Neural cell (in vitro differentiated cells): ENCODE data around the gene RC3H1. TPM values are rescaled to one million over a fixed set of nuclear protein-coding genes. Genes with fewer than 3 reads are reported as not detected.

Source experiments
- H2AFZ ChIP-seq: fragments of 200-600, 300-800 bp; sonication (generic), shearing (Covaris generic); 2 replicates; pipeline ENCODE4 v1.6.0; 2014; ENCODE audit warnings: low read depth, mild to moderate bottlenecking, antibody characterized with exemption, low read length, moderate library complexity
- H3F3A ChIP-seq: fragments of 200-600 bp; shearing (Covaris generic); 2 replicates; pipeline ENCODE4 v1.6.1; 2016; ENCODE audit warnings: mild to moderate bottlenecking, moderate library complexity, mixed read lengths, antibody characterized with exemption, low read length; ENCODE audit not compliant: insufficient read depth, poor library complexity, severe bottlenecking
- H3K27ac ChIP-seq: fragments of 200-600, 300-800 bp; sonication (generic), shearing (Covaris generic); 2 replicates; pipeline ENCODE4 v1.5.1; 2014; ENCODE audit warnings: mild to moderate bottlenecking, low read length, moderate library complexity
- H3K27me3 ChIP-seq: fragments of 300-800, 200-600 bp; sonication (generic), shearing (Covaris generic); 2 replicates; pipeline ENCODE4 v1.6.0; 2014; ENCODE audit warnings: mild to moderate bottlenecking, low read depth, low read length, moderate library complexity; ENCODE audit not compliant: insufficient read depth
- H3K36me3 ChIP-seq: fragments of 300-800, 200-600 bp; sonication (generic), shearing (Covaris generic); 2 replicates; pipeline ENCODE4 v1.5.1; 2014; ENCODE audit warnings: mild to moderate bottlenecking, antibody characterized with exemption, low read length, moderate library complexity; ENCODE audit not compliant: insufficient read depth
- H3K4me2 ChIP-seq: fragments of 300-800, 200-600 bp; sonication (generic), shearing (Covaris generic); 2 replicates; pipeline ENCODE4 v1.6.0; 2014; ENCODE audit warnings: mild to moderate bottlenecking, low read length
- H3K4me3 ChIP-seq: fragments of 300-800, 200-600 bp; sonication (generic), shearing (Covaris generic); 2 replicates; pipeline ENCODE4 v1.5.1; 2014; ENCODE audit warnings: mild to moderate bottlenecking, low read length, moderate library complexity
- H3K79me2 ChIP-seq: fragments of 200-600 bp; shearing (Covaris generic); replicated peaks from 2 replicates; pipeline ENCODE4 v1.6.0; 2014; ENCODE audit warnings: mild to moderate bottlenecking, low read length, moderate library complexity; ENCODE audit not compliant: insufficient read depth
- H3K9ac ChIP-seq: fragments of 300-800, 200-600 bp; sonication (generic), shearing (Covaris generic); 2 replicates; pipeline ENCODE4 v1.6.1; 2016; ENCODE audit warnings: mild to moderate bottlenecking, low read length, mixed read lengths
- H3K9me2 ChIP-seq: fragments of 200-600 bp; shearing (Covaris generic); 2 replicates; pipeline ENCODE4 v1.6.1; 2016; ENCODE audit warnings: mild to moderate bottlenecking, low read length, mixed read lengths; ENCODE audit not compliant: insufficient read depth
- H3K9me3 ChIP-seq: fragments of 200-600, 300-800 bp; sonication (generic), shearing (Covaris generic); 2 replicates; pipeline ENCODE4 v1.6.1; 2016; ENCODE audit warnings: mild to moderate bottlenecking, mixed run types, low read length, moderate library complexity, mixed read lengths
- H4K20me1 ChIP-seq: fragments of 200-600 bp; shearing (Covaris generic); 2 replicates; pipeline ENCODE4 v1.6.1; 2016; ENCODE audit warnings: mild to moderate bottlenecking, mixed run types; ENCODE audit not compliant: insufficient read depth
- EP300 ChIP-seq: fragments of 450-650 bp; conservative IDR thresholded peaks from 2 replicates; pipeline ENCODE4 v1.6.1; 2014; ENCODE audit warnings: antibody characterized with exemption, mild to moderate bottlenecking, moderate library complexity; ENCODE audit not compliant: poor library complexity, severe bottlenecking
- EZH2 ChIP-seq: fragments of 200-600, 300-800 bp; shearing (Covaris generic), sonication (generic); IDR thresholded peaks from 2 replicates; pipeline ENCODE4 v1.6.1; 2014; ENCODE audit warnings: antibody characterized with exemption, low read length, borderline replicate concordance, mild to moderate bottlenecking; ENCODE audit not compliant: insufficient read depth, poor library complexity, severe bottlenecking
- MXI1 ChIP-seq: fragments of 450-650 bp; conservative IDR thresholded peaks from 2 replicates; pipeline ENCODE4 v1.6.1; 2014; ENCODE audit warnings: antibody characterized with exemption, mild to moderate bottlenecking; ENCODE audit not compliant: poor library complexity, severe bottlenecking
- POLR2AphosphoS5 ChIP-seq: IDR thresholded peaks from 2 replicates; pipeline ENCODE4 v1.6.1; 2012
- RAD21 ChIP-seq: fragments of 450-650 bp; conservative IDR thresholded peaks from 2 replicates; pipeline ENCODE4 v1.6.1; 2014; ENCODE audit warnings: antibody characterized with exemption, mild to moderate bottlenecking, moderate library complexity
- SMC3 ChIP-seq: fragments of 450-650 bp; conservative IDR thresholded peaks from 2 replicates; pipeline ENCODE4 v1.6.1; 2014; ENCODE audit warnings: antibody characterized with exemption, mild to moderate bottlenecking, moderate library complexity; ENCODE audit not compliant: poor library complexity
- TAF1 ChIP-seq: IDR thresholded peaks from 2 replicates; pipeline ENCODE4 v1.6.1; 2012; ENCODE audit warnings: low read depth
- polyA plus RNA-seq: library from polyadenylated mRNA; depleted of rRNA; stranded (reverse); fragments of >200 nt; gene quantifications from 2 replicates; pipeline ENCODE4 v1.2.3, GENCODE V29; 2014
- TF ChIP-seq, protein P1 (sequence below): fragments of 450-650 bp; IDR thresholded peaks from 2 replicates; pipeline ENCODE4 v1.5.1; 2014; ENCODE audit warnings: antibody characterized with exemption, mild to moderate bottlenecking, moderate library complexity; ENCODE audit not compliant: poor library complexity, severe bottlenecking
- TF ChIP-seq, protein P2 (sequence below): IDR thresholded peaks from 2 replicates; pipeline ENCODE4 v1.6.1; 2012; ENCODE audit warnings: borderline replicate concordance

The RC3H1 gene
- polyA plus RNA-seq, 1 donor from 2014 or later = 12.8 TPM

DNA sequence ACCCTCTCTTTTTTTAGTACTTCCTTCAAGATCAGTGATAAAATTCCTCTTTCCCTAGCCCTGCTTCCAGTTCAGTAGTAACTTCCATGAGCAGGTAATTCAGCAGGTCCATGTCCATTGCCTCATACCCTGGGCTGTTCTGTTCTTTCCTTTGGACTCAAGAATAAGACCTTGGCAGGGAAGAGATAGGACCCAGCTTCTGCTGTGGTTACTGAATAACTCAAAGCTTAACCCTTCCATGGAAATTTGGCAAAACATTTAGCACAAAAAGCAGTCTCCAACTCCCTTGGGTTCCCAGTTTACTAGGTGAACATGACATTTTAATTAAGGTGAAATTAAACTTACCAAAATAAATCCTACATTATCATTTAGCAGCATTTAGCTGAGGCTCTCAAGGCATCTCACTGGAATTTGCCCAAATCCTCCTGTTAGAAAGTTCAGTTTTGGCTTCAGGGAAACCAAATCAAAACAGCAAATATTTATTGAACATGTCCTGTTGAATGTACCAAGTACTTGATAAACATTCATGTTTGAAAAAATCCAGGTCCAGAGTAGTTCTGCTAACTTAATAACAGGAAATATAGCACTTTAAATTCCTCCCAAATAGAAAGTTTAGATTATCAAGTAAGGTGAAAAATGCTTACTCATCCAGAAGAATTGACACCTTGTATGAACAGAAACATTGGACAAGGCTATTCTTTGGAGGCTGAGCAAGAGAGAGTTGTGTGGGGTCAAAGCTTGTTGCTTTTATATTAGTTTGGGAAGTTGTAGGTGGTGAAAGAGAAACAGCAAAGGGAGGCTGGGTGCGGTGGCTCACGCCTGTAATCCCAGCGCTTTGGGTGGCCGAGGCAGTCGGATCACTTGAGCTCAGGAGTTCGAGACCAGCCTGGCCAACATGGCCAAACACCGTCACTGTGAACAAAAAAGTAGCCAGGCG is 96.6 kb downstream of the RC3H1 start:
- Histone ChIP-seq H3K79me2 (no peaks in the 10 kb centered on the region), H3K9me3 (no peaks in the 10 kb centered on the region), H3K9me2 (no peaks in the 10 kb centered on the region), H3K27ac (no peak overlapping the region), H3F3A (no peaks in the 10 kb centered on the region), H3K9ac (no peak overlapping the region), H4K20me1 (no peaks in the 10 kb centered on the region), H3K4me3 (no peak overlapping the region), H3K36me3 (no peaks in the 10 kb centered on the region), H3K27me3 (no peaks in the 10 kb centered on the region), H2AFZ (no peak overlapping the region), H3K4me2 (no peak overlapping the region)
- no peak for TF ChIP-seq POLR2AphosphoS5
- TF ChIP-seq SMC3 = no peak
- no peak for TF ChIP-seq TAF1
- TF ChIP-seq EP300 = no peak
- no peak for TF ChIP-seq MXI1
- TF ChIP-seq, protein P1, sequence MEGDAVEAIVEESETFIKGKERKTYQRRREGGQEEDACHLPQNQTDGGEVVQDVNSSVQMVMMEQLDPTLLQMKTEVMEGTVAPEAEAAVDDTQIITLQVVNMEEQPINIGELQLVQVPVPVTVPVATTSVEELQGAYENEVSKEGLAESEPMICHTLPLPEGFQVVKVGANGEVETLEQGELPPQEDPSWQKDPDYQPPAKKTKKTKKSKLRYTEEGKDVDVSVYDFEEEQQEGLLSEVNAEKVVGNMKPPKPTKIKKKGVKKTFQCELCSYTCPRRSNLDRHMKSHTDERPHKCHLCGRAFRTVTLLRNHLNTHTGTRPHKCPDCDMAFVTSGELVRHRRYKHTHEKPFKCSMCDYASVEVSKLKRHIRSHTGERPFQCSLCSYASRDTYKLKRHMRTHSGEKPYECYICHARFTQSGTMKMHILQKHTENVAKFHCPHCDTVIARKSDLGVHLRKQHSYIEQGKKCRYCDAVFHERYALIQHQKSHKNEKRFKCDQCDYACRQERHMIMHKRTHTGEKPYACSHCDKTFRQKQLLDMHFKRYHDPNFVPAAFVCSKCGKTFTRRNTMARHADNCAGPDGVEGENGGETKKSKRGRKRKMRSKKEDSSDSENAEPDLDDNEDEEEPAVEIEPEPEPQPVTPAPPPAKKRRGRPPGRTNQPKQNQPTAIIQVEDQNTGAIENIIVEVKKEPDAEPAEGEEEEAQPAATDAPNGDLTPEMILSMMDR = no peak
- TF ChIP-seq, protein P2, sequence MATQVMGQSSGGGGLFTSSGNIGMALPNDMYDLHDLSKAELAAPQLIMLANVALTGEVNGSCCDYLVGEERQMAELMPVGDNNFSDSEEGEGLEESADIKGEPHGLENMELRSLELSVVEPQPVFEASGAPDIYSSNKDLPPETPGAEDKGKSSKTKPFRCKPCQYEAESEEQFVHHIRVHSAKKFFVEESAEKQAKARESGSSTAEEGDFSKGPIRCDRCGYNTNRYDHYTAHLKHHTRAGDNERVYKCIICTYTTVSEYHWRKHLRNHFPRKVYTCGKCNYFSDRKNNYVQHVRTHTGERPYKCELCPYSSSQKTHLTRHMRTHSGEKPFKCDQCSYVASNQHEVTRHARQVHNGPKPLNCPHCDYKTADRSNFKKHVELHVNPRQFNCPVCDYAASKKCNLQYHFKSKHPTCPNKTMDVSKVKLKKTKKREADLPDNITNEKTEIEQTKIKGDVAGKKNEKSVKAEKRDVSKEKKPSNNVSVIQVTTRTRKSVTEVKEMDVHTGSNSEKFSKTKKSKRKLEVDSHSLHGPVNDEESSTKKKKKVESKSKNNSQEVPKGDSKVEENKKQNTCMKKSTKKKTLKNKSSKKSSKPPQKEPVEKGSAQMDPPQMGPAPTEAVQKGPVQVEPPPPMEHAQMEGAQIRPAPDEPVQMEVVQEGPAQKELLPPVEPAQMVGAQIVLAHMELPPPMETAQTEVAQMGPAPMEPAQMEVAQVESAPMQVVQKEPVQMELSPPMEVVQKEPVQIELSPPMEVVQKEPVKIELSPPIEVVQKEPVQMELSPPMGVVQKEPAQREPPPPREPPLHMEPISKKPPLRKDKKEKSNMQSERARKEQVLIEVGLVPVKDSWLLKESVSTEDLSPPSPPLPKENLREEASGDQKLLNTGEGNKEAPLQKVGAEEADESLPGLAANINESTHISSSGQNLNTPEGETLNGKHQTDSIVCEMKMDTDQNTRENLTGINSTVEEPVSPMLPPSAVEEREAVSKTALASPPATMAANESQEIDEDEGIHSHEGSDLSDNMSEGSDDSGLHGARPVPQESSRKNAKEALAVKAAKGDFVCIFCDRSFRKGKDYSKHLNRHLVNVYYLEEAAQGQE = no peak

DNA sequence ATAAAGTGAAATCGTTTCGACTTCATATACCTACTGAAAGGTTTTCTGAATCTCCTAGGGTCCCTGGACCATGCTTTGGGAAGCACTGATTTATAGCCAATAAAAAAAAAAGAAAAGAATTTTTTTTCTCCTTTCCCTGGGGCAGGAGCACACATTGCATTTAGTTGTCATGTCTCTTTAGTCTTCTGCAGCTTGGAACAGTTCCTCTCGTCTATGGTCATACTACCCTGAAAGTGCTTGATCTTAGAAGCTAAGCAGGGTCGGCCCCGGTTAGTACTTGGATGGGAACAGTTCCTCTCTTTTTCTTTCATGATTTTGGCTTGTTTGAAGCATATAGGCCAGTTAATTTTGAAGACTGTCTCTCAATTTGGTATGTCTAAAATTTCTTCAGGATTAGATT is 101.3 kb downstream of the RC3H1 start:
- no peak overlapping the region for H2AFZ ChIP-seq
- TF ChIP-seq POLR2AphosphoS5 (no peak), SMC3 (no peak), RAD21 (no peak), TAF1 (no peak), EP300 (no peak), MXI1 (no peak), EZH2 (no peak)
- TF ChIP-seq, protein P2 = no peak
- TF ChIP-seq, protein P1 = no peak

More for the DNA sequence above, 101.3 kb downstream of the RC3H1 start:
- H3K27me3 ChIP-seq = no peaks in the 10 kb centered on the region
- H3K4me3 ChIP-seq = no peak overlapping the region
- H3K9me3 ChIP-seq = no peaks in the 10 kb centered on the region
- no peaks in the 10 kb centered on the region for H3K9me2 ChIP-seq
- no peak overlapping the region for H3K27ac ChIP-seq
- H3F3A ChIP-seq = no peaks in the 10 kb centered on the region
- H3K79me2 ChIP-seq = no peaks in the 10 kb centered on the region
- H4K20me1 ChIP-seq = no peaks in the 10 kb centered on the region
- H3K4me2 ChIP-seq = no peak overlapping the region
- no peaks in the 10 kb centered on the region for H3K36me3 ChIP-seq
- no peak overlapping the region for H3K9ac ChIP-seq
